GM21367 (cell line): Measurements from ENCODE around the gene SLC24A3.

ENCODE experiments used
- ATAC-seq: cut with Tn5 transposase; IDR thresholded peaks from one replicate; pipeline ENCODE4 v1.9.1; 2021; ENCODE audit not compliant: unreplicated experiment

SLC24A3 gene

GRCh38 chr20:19492687-19493336 lies 280.4 kb downstream of the SLC24A3 start:
- ATAC-seq: no peak

DNA sequence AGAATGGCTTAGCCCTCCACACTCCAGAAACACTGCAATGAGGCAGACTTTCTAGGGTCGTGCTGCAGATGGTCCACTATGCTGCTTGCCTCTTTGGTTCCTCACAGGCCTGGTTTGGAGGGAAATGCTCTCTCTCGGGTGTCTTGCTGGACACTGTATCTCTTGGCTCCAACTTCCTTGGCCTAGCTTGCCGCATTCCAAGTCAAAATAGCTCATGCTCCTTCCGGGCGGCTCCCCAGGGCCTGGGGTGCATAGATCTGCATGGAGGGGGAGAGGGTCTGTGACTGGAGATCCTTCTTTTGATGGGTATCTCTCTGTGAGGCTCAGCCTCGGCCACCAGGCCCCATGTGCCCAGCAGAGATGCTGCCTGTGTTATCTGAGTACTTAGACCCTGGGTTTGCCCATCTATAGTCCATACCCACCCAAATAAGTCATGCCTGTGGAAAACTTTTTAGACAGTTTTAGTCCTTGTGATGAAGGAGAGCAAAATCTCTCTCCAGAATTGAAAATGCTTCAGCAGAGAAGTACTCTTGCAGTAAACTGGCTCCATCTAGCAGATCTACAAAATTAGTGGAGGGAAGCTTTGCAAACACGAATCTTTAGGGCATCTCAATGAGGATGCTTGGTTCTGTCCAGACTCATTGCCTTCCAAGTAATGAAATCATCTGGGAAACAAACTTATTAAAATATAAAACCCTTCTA lies 281.5 kb downstream of the SLC24A3 start:
- ATAC-seq: no peak

GRCh38 chr20:19495905-19496703 lies 283.7 kb downstream of the SLC24A3 start:
- ATAC-seq: no peak

DNA sequence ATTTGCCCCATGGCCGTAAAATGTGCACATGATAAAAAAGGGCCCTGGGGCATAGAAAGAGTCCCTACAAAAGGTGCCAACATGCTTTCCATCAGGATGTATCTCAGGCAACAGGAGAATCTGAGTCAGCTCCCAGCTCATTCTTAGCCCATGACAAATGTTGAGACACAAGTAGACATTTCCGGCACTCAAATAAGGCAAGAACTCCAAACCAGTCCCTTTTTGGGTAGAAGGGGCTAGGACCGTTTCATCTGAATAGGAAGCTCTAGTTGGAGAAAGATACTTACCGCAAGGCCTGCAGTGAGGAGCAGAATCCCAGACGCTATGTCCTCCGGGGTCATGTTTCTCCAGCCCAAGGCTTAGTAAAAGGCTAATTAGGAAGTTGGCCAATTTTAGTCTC lies 284.6 kb downstream of the SLC24A3 start:
- no peak for ATAC-seq

DNA sequence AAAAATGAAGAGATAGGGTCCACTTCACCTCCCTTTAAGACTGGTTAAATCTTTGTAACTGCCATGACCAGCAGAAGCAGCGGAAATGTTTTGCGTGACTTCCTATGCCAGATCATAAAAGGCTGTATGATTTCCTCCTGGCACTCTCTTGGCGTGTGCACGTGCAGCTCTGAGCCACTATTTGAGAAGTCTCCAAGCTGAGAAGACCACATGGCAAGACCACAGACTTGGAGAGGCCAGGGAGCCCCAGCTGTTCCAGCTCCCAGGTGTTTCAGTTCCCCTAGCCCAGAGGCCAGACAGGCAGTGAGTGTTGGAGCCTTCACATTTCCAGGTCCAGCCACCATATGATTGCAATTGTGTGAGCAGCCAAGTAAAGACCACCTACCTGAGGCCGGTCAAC lies 286.3 kb downstream of the SLC24A3 start:
- no peak for ATAC-seq

DNA sequence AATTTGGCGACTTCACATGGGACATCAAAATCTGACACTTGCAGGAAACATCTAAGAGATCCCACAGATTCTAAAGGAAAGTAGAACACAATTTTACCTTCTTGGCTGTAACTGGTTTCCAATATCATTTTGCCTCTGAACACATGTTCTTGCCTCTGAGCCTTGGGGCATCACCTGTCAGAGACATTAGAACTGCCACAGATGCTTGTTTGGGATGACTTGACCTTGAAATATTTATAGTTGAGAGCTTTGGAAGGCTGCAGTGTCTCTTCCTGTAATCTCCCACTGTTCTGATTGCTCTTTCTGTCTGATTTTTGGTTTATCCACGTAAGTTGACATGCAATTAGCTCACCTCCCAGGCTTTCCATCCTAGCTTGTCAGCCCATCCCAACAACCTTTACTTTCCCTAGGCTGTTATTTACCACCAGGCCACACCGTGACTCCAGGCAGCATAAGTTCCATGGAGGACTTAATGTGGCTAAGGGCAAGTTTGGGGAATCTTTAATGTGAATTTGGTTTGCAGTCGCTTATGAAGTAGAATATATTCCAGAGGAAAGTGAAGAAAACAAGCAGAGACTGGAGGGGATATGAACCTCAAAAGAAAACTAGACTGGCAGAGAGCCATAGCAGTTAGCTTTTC lies 289.2 kb downstream of the SLC24A3 start:
- ATAC-seq: no peak

- no peak for ATAC-seq
Measured at GRCh38 chr20:19502169-19502568, 289.7 kb downstream of the SLC24A3 start.

DNA sequence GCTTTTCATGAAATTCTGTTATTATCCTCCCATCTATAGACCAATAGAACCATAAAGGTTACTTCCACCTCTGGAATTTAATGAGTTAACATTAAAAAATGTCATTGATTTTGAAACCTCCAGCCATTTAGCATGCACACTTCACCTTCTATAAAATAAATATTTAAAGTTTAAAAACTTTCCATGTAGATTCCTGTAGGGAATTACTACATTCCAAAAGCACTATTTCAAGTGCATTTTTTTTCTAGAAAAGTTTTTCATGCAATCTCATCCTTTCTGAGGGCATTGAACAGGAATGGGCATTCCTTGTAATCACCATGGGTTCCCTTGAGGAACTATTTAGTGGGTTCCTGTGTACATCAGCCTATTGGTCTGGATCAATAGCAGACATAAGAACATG lies 291.8 kb downstream of the SLC24A3 start:
- no peak for ATAC-seq

DNA sequence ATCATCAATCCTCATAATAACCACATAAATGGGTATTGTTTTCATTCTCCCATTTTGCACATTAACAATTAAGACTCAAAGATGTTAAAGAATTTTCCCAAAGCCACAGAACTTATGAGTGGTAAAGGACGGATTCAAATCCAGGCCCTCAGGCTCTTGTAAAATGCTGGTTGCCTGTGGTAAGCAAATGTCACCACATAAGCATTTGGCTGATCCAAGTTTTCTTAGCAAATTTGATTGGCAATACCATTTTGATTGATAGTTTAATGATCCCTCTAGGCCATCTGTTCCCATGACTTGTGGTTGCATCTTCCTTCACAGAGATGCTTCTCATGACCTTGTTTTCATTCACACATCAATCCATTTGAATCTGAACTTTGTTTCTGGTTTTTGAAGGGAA lies 293.6 kb downstream of the SLC24A3 start:
- no peak for ATAC-seq

DNA sequence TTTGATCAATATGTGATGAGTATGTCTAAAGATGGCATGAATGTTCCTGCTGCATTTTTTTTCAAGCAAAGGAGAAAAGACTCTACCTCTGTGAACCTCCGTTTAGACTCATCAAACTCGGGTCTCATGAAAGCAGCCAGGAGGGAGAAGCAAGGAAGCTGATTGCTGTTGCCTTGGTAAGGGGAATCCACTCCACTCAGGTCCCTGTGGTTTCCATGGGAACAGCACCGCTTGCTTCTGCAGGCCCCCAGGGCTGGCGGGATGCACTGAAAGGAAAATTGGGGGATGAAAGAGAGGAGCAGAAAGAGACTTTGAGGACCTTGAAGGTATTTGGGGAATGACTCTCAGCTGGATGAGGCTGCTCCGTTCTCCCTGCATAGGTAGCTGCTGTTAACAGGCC lies 296.0 kb downstream of the SLC24A3 start:
- ATAC-seq: no peak

- no peak for ATAC-seq
Measured at GRCh38 chr20:19510611-19511010, 298.2 kb downstream of the SLC24A3 start.

- ATAC-seq: no peak
Measured at GRCh38 chr20:19511931-19512330, 299.5 kb downstream of the SLC24A3 start.

DNA sequence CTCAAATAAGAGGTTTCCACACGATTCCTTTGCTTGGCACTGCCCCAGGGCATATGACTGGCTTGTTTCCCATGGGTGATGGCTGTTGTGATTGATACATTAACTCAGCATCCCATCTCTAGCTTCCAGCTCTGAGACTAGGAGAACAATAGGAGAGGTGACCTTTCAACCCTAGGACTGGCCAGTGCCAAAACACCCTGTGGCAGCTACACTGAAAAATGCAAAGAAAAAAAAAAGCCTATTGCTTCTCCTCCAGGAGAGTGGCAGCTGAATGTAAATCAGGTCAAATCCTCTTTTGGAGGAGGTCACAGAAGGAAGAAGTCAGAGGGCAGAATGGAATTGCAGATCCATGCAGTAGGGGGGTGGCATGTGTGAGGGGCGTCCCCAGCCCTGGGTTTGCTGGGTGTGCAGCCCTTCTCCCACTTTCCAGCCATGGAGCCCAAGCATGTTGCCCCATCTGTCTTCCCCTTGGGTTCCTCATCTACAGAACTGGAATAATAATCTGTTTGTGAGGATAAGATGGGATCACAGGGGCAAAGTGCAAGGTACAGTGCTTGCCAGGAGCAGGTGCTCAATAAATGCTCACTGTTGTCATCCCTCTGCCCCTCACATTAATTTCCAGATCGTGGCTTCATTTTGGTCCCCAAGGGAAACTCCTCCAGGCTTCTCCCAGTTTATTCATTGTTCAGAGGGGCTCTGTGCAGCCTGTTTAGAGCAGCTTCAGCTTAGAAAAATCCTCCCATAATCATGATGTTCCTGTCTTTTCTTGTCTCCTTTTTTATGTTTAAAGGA lies 300.6 kb downstream of the SLC24A3 start:
- no peak for ATAC-seq

DNA sequence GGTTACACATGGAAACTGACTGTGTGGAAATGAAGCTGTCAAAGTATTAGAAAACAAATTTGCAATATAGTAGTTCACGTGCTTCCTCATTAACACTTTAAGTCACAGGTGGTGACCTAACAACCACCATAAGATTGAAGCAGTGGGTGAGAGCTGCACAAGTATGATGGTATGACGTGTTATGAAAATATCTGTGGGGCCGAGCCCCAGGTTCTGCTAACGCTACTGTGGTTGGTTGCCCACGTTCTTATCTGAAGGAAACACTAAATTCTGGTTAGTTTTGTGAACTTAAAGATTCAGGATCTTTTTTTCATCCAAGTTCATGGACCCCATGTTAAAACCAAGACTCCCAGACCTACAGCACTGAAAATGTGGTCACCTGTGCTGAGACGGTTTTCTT lies 302.6 kb downstream of the SLC24A3 start:
- no peak for ATAC-seq

DNA sequence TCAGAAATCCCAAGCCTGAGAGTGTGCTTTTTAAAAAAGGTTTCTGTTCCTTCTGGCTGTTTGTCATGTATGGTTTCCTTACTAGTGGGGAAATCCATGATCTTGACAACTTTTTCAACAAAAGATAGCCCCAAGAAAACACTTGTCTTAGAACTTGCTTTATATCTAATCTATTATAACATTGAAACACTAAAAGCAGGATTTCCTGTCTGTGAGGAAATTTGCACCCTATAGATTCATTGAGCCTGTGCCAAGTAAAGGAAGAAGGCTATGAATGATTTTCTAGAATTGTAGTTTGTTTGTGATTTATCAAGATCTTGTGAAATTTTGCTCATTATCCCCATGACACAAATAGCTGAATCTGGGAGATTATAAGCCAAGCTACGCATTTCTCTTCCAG lies 307.0 kb downstream of the SLC24A3 start:
- ATAC-seq: no peak

GRCh38 chr20:19520261-19520660 lies 307.8 kb downstream of the SLC24A3 start:
- ATAC-seq: no peak

DNA sequence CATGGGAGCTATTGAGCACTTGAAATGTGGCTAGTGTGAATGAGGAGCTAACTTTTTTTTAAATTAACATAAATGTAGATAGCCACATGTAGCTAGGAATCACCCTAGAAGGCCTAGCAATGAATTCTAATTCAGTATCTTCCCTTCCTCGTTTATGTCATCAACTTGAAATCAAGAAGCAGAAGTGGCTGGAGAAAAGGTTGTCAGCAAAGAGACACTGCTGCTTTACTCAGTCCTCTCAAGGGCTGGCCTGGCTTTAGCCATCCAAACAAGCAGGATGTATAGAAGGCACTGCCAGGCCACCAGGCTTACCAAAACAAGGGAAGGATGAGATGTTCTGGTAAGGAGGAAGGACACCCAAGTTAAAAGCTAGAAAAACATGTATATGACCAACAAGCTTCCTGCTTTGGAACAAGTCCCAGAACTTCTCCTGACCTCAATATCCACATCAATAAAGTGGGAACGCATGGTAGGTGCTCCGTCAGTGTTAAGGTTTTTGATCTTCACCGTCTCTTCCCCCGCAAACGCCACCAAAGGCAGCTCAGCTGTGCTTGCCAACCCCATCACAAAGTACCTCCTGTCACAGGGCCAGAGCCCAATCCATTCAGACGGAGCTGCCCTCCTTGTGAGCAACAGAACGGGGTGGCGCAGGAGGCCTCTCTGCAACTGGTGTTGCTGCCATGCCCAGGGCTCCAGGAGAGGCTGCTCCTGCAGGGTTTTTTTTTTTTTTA lies 309.8 kb downstream of the SLC24A3 start:
- no peak for ATAC-seq

DNA sequence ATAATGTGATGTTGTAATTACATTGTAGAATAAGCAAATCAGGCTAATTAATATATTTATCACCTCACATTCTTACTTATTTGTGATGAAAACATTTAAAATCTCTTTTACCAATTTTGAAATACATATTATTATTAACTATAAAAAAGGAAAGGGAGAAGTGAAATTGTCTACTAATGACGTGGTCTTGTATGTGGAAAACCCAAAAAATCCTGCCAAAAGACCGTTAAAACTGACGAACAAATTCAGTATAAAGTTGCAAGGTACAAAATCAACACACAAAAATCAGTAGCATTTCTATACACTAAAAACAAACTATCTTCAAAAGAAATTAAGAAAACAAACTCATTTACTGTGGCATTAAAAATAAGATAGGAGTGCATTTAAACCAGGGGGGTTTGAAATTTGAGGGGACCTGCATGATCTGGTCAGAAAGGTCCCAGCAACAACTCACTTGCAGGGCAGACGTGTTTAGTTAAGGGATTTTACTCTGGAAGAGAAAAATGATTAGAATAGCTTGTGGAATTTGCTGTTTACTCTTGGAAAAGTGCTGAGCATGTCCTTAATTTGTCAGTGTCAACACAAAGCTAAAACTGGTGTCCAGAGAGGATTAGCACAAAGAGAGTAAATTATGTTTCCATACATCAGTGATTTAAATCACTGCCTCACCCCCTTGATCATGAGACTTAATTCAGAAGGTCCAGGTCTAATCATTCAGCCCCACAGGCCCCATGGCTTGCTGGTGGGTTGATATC lies 310.6 kb downstream of the SLC24A3 start:
- no peak for ATAC-seq

- ATAC-seq: no peak
Measured at GRCh38 chr20:19524691-19525090, 312.2 kb downstream of the SLC24A3 start.
